SU-DHL-6 (cell line): ENCODE measurements around the gene PPIL6.

Source experiments
- EZH2phosphoT487 ChIP-seq: fragments of 200-600 bp; sonication (generic), shearing (Covaris generic); conservative IDR thresholded peaks from 2 replicates; pipeline ENCODE4 v1.6.1; 2018; ENCODE audit warnings: mild to moderate bottlenecking, antibody characterized with exemption, low read length, moderate library complexity, mixed read lengths
- TF ChIP-seq, protein P1 (sequence below): fragments of 200-600 bp; sonication (generic); IDR thresholded peaks from one replicate; pipeline ENCODE4 v1.5.1; 2017; ENCODE audit warnings: antibody characterized with exemption, mild to moderate bottlenecking, low read length, moderate library complexity; ENCODE audit not compliant: insufficient read depth, poor library complexity, severe bottlenecking

DNA sequence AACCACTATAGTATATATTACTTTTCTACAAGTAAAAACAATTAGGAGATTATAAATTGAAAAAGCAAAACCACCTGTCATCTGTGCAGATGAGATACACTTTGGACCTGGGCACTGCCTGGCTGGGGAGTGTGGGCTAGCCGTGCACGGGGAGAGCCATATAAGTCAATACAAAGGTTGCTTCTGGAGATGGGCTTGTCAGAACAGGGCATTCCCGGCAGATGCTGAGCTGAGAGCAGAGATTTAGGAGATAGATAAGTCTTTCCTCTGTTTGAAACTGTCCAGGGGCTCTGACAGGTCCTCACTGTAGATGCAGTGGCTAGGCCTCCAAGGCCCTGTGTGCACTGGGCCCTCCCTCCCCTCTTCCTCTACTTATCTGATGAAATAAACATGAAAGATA lies 92.6 kb downstream of the PPIL6 start:
- TF ChIP-seq, protein P1, sequence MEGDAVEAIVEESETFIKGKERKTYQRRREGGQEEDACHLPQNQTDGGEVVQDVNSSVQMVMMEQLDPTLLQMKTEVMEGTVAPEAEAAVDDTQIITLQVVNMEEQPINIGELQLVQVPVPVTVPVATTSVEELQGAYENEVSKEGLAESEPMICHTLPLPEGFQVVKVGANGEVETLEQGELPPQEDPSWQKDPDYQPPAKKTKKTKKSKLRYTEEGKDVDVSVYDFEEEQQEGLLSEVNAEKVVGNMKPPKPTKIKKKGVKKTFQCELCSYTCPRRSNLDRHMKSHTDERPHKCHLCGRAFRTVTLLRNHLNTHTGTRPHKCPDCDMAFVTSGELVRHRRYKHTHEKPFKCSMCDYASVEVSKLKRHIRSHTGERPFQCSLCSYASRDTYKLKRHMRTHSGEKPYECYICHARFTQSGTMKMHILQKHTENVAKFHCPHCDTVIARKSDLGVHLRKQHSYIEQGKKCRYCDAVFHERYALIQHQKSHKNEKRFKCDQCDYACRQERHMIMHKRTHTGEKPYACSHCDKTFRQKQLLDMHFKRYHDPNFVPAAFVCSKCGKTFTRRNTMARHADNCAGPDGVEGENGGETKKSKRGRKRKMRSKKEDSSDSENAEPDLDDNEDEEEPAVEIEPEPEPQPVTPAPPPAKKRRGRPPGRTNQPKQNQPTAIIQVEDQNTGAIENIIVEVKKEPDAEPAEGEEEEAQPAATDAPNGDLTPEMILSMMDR, result no peak
- TF ChIP-seq EZH2phosphoT487, result no peak
